Cardiac fibroblast (primary cell): ENCODE results near the gene LIMCH1.
A peak's percentile ranks its signal among the peaks of the same experiment; 100 is the strongest.

Experiments
- DNase-seq, 2 donors: peaks; one replicate each; pipeline versions ENCODE4 v3.0.0 to v3.0.0-alpha.2; 2010; ENCODE audit warnings: low read depth in 2 of 2
- H3K4me3 ChIP-seq, 2 donors: replicated peaks in 1 of 2; 1 replicate in 1 of 2; 2 replicates in 1 of 2; pipeline ENCODE4 v1.5.1; 2011; ENCODE audit warnings: low read depth in 2 of 2, low read length in 2 of 2, mild to moderate bottlenecking in 2 of 2, moderate library complexity in 1 of 2
- CTCF ChIP-seq: IDR thresholded peaks from one replicate; pipeline ENCODE4 v1.5.1; 2011; ENCODE audit warnings: low read depth, mild to moderate bottlenecking, low read length, inconsistent platforms

Gene LIMCH1

GRCh38 chr4:41609851-41610250, 71.9 kb downstream of the LIMCH1 start:
- no peak for TF ChIP-seq CTCF
- H3K4me3 ChIP-seq, result no peak overlapping the region
- DNase-seq, result no peak

GRCh38 chr4:41610474-41610873, 72.5 kb downstream of the LIMCH1 start:
- TF ChIP-seq CTCF, result no peak
- H3K4me3 ChIP-seq, result no peak overlapping the region
- DNase-seq, result no peak

- H3K4me3 ChIP-seq, result no peak overlapping the region
- DNase-seq, result no peak
- TF ChIP-seq CTCF, result no peak
These were observed 73.3 kb downstream of the LIMCH1 start for GRCh38 chr4:41611124-41611838.

GRCh38 chr4:41611881-41612871, 74.2 kb downstream of the LIMCH1 start:
- TF ChIP-seq CTCF, result no peak
- no peak overlapping the region for H3K4me3 ChIP-seq
- DNase-seq, result peak; percentile 9 to 70

GRCh38 chr4:41613386-41613785, 75.4 kb downstream of the LIMCH1 start:
- DNase-seq, result no peak
- no peak overlapping the region for H3K4me3 ChIP-seq
- no peak for TF ChIP-seq CTCF

GRCh38 chr4:41613821-41614220, 75.9 kb downstream of the LIMCH1 start:
- TF ChIP-seq CTCF, result no peak
- H3K4me3 ChIP-seq, result no peak overlapping the region
- no peak for DNase-seq
